SH-SY5Y (cell line): Measurements from ENCODE around the gene MAP3K4.

ENCODE experiments used
- GATA2 ChIP-seq: IDR thresholded peaks from 2 replicates; pipeline ENCODE4 v1.6.1; 2011; ENCODE audit warnings: mild to moderate bottlenecking, low read depth, low read length
- GATA3 ChIP-seq: IDR thresholded peaks from 2 replicates; pipeline ENCODE4 v1.6.1; 2011; ENCODE audit warnings: low read depth, mild to moderate bottlenecking, low read length, moderate library complexity

- TF ChIP-seq GATA2 (no peak), GATA3 (no peak)
Observed at GRCh38 chr6:161008245-161008644, 16.7 kb downstream of the MAP3K4 start.
